ENCODE data around the gene RTL10.

The RTL10 gene

GRCh38 chr22:19863571-19863970, 8.9 kb upstream of the RTL10 start:
- H3F3A ChIP-seq (ENCODE audit: insufficient read depth), result no peaks in the 10 kb centered on the region
- no peaks in the 10 kb centered on the region for H3K79me2 ChIP-seq (ENCODE audit: insufficient read depth, low read length)
- no peaks in the 10 kb centered on the region for H3K9me3 ChIP-seq (ENCODE audit: insufficient read depth, low read length)
- H3K4me3 ChIP-seq (ENCODE audit: insufficient read depth, low read length, poor library complexity, severe bottlenecking), result no peak overlapping the region
- H3K36me3 ChIP-seq (ENCODE audit: low read length), result no peaks in the 10 kb centered on the region
- no peaks in the 10 kb centered on the region for H3K9me2 ChIP-seq (replicated peaks; ENCODE audit: insufficient read depth, low read length)
- H2AFZ ChIP-seq (ENCODE audit: low read depth, low read length, severe bottlenecking), result no peak overlapping the region
- no peak overlapping the region for H3K9ac ChIP-seq (ENCODE audit: low read length)
- no peaks in the 10 kb centered on the region for H3K27me3 ChIP-seq (ENCODE audit: low read length)
- TF ChIP-seq CTCF (IDR thresholded peaks at IDR 0.05; ENCODE audit: insufficient read depth, low read length, poor library complexity, severe bottlenecking), result no peak
- TF ChIP-seq EZH2phosphoT487 (conservative IDR thresholded peaks at IDR 0.05; ENCODE audit: low read length), result no peak
- no peak overlapping the region for H3K4me2 ChIP-seq (ENCODE audit: low read depth, low read length, poor library complexity, severe bottlenecking)
- no peaks in the 10 kb centered on the region for H4K20me1 ChIP-seq (ENCODE audit: low read depth, low read length)
- no peak overlapping the region for H3K27ac ChIP-seq (ENCODE audit: low read depth, low read length)

- Histone ChIP-seq H3K9me2 (replicated peaks; ENCODE audit: insufficient read depth, low read length) (no peaks in the 10 kb centered on the region), H3K36me3 (ENCODE audit: low read length) (no peaks in the 10 kb centered on the region), H2AFZ (ENCODE audit: low read depth, low read length, severe bottlenecking) (no peak overlapping the region), H3K9ac (ENCODE audit: low read length) (no peak overlapping the region), H3K79me2 (ENCODE audit: insufficient read depth, low read length) (no peaks in the 10 kb centered on the region), H3F3A (ENCODE audit: insufficient read depth) (no peaks in the 10 kb centered on the region), H3K4me2 (ENCODE audit: low read depth, low read length, poor library complexity, severe bottlenecking) (no peak overlapping the region), H4K20me1 (ENCODE audit: low read depth, low read length) (no peaks in the 10 kb centered on the region), H3K27ac (ENCODE audit: low read depth, low read length) (no peak overlapping the region), H3K27me3 (ENCODE audit: low read length) (no peaks in the 10 kb centered on the region), H3K4me3 (ENCODE audit: insufficient read depth, low read length, poor library complexity, severe bottlenecking) (no peak overlapping the region), H3K9me3 (ENCODE audit: insufficient read depth, low read length) (no peaks in the 10 kb centered on the region)
- TF ChIP-seq EZH2phosphoT487 (conservative IDR thresholded peaks at IDR 0.05; ENCODE audit: low read length) (no peak), CTCF (IDR thresholded peaks at IDR 0.05; ENCODE audit: insufficient read depth, low read length, poor library complexity, severe bottlenecking) (no peak)
These were observed 8.1 kb upstream of the RTL10 start for GRCh38 chr22:19862619-19863246.

- Histone ChIP-seq H3K27me3 (ENCODE audit: low read length) (no peaks in the 10 kb centered on the region), H3K9me3 (ENCODE audit: insufficient read depth, low read length) (no peaks in the 10 kb centered on the region), H2AFZ (ENCODE audit: low read depth, low read length, severe bottlenecking) (no peak overlapping the region), H3K9ac (ENCODE audit: low read length) (no peak overlapping the region), H3K4me3 (ENCODE audit: insufficient read depth, low read length, poor library complexity, severe bottlenecking) (no peak overlapping the region), H3K27ac (ENCODE audit: low read depth, low read length) (no peak overlapping the region), H3K36me3 (ENCODE audit: low read length) (no peaks in the 10 kb centered on the region), H3F3A (ENCODE audit: insufficient read depth) (no peaks in the 10 kb centered on the region), H4K20me1 (ENCODE audit: low read depth, low read length) (no peaks in the 10 kb centered on the region), H3K79me2 (ENCODE audit: insufficient read depth, low read length) (peaks cover 8% of the 10 kb centered on the region; the same call in 1 of the 2 replicates), H3K9me2 (replicated peaks; ENCODE audit: insufficient read depth, low read length) (no peaks in the 10 kb centered on the region), H3K4me2 (ENCODE audit: low read depth, low read length, poor library complexity, severe bottlenecking) (no peak overlapping the region)
- TF ChIP-seq EZH2phosphoT487 (conservative IDR thresholded peaks at IDR 0.05; ENCODE audit: low read length) (no peak), CTCF (IDR thresholded peaks at IDR 0.05; ENCODE audit: insufficient read depth, low read length, poor library complexity, severe bottlenecking) (no peak)
These were observed 5.3 kb upstream of the RTL10 start for GRCh38 chr22:19859861-19860510.
